ENCODE results near the gene TMOD2.

The TMOD2 gene

DNA sequence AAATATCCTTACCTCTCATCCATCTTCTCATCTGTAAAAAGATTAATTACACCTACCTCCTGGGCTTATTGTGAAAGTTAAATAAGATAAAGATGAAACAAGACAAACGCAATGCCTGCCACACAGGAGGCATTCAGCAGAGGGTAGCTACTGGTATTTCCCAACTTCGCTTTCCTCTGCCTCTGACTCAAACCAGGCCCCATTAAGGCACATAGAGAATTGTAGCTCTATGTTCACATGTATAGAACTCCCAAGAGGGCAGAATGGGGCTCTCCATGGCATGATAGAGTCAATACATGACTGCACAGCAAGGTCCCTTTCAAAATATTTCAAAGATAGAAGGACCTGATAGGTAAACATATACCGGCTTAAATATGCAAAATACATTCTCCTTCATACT is 15.3 kb upstream of the TMOD2 start:
- DNase-seq (ENCODE audit: low spot score), result no peak

DNA sequence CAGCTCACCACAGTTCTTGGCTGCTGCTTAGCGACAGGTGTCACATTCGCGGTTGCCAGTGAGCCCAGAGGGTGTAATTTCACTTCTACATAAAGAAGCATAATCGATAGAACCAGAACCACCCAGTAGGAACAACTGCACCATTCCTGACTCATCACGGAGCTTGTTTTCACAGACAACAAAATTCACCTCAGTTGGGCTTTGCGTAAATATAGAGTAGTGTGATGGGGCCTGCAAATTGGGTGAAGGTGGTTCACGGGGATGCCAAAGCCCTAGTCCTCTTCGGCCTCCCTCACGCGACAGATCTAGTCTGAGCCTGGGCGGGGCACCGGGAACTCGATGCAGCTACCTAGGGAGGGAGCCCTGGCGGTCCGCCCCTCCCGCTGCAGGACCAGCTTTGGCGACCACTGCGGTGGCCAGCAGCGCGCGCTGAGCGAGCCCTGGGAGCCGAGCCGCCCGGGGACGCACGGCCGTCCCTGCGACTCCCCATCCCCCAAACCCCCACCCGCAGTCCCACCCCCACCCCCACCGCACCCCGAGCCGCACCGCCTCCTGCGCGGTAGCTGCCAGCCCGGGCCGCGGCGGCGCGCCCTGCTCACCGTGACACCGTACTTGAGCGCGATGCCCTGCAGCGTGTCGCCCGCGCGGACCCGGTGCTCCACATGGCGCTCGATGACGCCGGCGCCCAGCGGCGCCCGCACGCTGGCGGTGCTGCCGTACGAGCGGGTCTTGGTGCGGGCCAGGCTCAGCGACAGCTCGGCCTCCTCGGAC is 14.5 kb upstream of the TMOD2 start:
- DNase-seq (ENCODE audit: low spot score), result peak; percentile 65

DNA sequence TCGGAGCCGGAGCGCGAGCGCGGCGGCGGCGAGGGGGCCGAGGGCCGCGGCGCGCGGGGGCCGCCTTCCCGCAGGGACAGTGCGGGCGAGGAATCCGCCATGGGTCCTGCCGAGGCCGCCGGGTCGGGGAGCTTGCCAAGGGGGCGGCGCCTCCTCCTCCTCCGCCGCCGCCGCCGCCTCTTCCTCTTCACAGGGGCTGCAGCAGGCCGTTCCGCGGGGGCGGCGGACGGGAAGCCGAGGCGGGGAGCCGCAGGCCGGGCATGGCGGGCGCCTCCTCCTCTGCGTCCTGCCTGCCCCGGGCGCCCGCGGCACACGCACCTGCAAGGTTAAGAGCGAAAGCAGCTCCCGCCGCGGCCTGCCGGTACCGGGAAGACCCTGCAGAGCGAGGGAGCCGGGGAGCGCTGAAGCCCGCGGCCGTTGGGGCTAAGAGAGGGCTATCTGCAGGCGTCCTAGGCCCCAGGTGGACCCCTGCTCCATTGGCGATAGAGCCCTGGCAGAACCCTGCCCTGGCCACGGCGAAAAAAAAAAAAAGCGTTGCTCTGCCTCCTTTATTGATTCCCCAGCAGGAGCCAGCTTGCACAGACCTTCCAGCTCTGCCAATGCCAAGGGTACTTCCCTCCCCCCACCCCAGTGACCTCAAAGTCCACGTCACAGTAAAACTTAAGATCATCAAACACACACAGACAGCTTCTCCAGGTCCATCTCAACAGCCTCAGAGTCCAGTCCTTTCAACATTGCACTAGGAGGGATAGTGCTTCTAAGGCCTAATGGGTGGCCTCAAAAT is 13.7 kb upstream of the TMOD2 start, which contains the start of gene LYSMD2:
LYSMD2 (minus strand) TSS at position 134 of the 784 bp plus-strand sequence; CDS start at position 101, 33 bp downstream.
- peak; percentile 78 for DNase-seq (ENCODE audit: low spot score)

DNA sequence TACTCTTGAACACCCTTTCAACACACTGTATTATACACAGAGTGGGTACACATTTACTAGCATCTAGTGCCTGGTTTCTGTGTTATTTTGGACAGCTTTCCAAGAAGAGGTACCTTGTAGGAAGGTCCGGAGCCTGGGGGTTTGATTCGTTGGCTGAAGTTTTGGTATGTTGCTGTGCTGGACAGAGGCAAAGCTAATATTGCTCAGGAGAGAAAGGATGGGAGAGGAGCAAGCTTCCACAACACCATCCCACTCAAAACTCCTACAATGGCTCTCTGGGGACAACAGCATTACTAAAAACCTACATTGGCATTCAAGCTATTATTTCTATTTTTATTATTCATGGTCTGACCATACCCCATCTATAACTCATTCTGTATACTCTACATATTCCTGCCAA is 12.8 kb upstream of the TMOD2 start:
- no peak for DNase-seq (ENCODE audit: low spot score)

DNA sequence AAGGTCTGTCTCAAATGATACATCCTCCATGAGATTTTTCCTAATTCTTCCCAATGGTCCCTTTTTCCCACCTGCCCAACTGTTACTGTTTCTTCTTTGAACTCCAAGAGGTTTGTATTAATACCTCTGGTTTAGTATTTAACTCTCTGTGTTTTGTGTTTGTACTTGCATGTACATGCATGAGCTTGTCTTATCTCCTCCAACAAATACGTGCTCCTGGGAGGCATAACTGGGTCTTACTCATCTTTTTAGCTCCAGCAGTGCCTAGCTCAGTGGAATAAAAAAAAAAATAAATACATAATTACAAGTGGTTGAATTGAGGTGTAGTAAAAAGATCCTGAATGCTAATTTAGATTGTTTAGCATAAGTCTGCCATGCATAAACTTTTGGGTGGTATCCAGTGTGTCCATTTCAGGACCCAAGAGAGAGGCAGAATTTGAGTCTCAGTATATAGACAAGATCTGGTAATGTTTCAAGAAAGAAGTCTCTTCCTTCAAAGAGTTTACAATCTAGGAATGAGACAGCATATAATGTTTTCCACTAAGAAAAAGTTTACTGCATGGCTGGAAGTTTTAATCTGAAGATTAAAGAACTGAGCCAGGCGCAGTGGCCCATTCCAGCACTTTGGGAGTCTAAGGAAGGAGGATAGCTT is 12.2 kb upstream of the TMOD2 start:
- no peak for DNase-seq (ENCODE audit: low spot score)

DNA sequence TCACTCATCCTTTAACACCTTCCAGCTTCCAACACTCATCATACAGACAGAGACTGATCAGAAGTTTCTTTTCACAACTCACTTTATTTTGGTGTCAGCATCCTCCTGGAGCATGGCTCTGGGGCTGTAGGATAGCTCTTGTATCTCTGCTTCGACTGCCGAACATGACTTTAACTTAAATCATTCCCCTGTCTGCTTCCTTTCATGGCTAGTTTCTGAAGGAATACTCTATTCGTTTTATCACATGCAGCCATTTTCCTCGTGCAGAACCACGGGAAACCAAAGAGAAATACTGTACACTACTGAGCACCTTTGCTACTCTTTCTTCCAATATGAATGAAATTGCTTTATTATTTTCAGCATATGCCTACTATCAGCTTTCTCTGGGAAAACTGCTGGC is 2.1 kb upstream of the TMOD2 start:
- no peak for DNase-seq (ENCODE audit: low spot score)

DNA sequence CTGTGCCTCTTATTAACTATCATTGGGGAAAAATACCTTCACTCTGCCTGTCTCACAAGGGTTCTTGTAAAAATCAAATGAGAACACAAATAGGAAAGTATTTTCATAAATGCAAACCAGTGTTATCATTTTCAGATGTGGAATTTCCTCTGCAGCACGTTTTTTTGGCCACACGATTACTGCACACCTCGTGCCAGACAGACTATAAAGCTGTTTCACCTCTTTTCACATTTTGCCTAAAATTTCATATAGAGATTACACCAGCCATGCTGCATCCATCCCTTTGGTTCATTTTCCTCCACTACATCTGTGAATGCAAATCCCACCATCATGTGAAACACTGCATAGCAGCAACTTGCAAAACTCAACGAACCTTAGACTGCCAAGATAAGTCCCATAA is 1.2 kb upstream of the TMOD2 start:
- DNase-seq (ENCODE audit: low spot score), result no peak

DNA sequence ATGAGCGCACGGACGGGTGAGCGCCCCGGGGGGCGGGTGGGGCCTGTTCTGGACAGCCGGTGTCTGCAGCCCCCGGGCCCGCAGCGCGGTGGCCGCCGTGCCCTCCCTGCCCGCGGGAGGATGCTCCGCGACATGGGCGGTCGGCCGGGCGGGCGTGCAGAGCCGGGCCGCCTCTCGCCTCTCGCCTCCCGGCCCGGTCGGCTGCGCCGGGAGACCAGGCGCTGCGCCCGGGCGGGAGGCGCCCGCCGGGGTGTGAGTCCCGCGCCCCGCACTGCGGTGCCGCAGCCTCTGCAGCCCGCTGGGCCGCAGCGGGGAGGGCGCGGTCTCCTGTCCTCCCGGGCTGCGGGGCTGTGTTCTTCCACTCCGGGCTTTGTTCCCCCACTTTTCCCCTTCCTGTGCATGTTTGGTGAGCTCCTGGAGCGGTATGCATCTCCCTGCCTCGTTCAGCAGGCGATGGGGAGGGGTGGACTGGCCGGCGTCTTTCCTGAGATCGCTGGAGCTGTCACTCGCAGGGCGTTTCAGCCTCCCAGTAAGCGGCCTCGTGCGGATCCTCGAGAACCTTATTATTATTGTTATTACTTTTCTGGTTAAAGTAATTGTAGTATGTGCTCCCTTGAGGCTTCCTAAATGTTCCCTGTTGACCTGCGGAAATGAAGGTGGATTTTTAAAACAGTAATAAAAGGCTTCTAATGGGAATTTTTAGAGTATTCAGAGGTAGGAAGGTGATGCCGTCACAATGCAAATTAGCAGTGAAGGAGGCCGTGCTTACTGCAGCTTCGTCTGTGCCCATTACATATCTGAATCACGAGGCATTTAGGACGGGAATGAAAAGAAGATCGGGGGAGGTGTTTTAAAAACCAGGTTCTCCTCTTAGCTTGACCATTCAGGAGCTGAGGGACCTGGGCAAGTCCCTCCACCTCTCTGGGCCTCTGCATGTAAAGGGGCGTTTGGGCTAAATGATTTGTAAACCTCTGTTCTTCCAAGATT is 593 bp downstream of the TMOD2 start:
- DNase-seq (ENCODE audit: low spot score), result peak; percentile 18

DNA sequence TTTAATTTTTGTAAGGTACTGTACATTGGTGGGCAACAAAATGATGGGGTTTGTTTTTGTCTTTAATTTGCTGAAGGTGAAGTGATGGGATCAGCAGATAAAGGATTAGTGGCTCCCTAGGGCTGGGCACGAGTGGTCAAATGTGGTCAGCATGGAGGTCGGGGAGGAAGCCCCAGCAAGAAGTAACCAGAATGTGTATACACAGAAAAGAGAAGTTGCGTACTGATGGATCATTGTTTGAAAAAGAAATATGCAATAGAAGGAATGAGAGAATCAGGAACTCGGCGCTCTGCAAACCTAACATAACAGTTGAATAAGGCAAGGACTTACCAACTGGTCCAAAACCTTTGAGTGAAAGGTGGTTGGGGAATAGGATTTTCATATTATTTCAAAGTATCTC is 1.5 kb downstream of the TMOD2 start:
- DNase-seq (ENCODE audit: low spot score), result no peak

DNA sequence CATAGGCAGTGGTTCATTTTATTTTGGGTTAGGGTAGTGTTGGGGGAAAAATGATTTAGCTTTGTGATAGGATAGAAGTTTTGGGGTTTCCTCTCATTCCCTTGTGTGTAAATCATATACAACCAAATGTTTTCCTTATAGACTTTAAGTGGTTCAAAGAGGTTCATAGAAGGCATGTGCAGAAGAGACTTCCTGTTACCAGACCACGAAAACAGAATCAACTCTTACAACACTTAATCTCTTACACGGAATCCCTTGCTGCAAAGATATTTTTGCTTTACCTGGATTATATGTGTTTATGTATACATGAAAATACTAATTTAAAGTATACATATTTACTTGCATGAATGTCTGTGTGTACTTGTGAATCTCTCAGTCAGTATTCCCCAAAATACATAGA is 2.9 kb downstream of the TMOD2 start:
- no peak for DNase-seq (ENCODE audit: low spot score)

DNA sequence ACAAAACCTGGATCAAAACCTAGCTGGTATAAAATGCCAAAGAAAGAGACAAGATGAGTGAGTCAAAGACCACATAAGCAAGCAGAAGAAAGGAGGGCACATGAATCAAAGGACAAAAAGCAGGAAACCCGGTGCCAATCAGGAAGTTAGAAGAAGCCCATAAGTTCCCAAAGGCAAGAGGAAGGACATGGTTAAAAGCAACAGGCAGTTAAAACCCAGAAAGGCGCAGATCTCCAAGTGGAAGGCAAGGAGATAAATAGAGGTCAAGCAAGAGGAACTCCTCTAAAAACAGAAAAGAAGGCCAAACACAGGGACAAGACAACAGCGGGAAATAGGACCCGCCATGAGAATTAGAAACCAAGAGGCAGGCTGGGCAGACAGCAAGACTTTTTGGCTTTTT is 4.4 kb downstream of the TMOD2 start:
- no peak for DNase-seq (ENCODE audit: low spot score)

DNA sequence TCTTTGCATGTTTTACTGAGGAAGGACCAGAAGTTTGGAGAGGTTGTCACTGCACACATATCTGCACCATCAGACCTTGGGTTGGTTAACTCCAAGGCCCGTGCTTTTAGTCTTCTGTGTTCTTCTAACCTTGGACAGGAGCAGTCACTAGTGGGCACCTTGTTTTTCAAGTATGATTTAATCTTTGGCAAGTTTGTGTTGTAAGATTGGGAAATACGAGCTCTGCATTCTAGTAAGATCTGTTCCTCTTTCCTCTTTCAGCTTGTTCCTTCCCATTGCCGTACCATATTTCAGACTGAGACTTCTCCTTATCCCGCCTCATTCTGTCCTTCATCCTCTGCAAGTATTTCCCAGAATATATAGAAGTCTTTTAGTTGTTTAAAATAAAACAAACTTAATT is 5.1 kb downstream of the TMOD2 start:
- DNase-seq (ENCODE audit: low spot score), result no peak

DNA sequence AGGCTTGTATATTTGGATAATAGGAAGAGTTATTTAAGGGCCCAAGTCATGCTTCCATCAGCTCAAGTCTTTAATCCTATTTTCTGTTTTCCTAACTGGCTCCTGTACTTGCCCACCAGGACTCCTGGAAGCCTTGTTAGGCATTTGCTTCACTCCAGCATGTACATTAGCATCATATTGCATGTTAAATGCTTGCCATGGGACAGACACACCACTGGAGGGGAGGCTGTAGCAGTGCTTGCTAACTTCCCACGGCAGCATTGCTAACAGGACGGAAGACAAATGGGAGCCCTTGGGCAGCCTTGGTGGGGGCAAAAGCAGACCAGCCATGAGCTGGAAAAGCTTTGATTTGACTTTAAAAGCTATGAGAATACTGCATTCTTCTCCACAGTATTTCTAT is 6.1 kb downstream of the TMOD2 start:
- no peak for DNase-seq (ENCODE audit: low spot score)

DNA sequence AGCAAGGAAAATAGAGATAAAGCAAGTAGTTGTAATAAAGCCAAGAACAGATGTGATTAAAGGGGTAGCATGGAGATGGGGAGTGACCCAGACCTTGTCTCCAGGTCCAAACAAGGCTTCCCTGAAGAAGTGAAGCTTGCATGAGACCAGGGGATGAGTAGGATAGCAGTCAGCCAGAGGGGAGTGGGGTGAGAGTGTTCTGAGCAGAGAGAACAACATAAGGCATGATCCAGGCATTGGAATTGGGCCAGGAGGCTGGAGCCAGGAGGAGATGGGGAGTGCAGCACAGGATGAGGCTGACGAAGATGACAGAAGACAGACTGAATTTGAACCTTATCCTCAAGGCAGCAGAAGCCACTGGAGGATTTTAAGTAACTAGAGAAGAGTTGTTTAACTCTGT is 7.2 kb downstream of the TMOD2 start:
- no peak for DNase-seq (ENCODE audit: low spot score)

DNA sequence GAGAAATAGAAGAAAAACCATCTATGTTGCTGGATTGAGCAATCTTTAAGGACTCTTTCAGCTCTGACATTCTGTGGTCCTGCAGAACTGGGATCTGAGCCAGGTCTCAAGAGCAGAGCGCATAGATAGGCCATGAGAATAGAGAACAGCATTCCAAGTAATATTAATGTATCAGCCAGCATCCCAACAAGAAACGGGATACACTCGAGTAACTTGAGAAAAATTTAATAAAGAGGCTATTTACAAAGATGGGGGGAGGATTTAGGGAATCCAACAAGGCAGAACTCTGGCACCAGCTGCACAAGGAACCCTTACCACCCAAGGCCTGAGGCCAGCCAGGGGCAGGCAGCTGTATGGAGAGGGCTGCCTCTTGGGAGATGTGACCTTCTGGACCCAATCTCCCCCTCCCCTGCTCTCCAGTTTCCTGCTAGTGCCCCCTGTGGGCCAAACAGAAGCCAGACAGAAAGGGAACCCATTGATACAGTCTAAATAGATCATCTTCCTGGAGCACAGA is 8.2 kb downstream of the TMOD2 start:
- DNase-seq (ENCODE audit: low spot score), result no peak

DNA sequence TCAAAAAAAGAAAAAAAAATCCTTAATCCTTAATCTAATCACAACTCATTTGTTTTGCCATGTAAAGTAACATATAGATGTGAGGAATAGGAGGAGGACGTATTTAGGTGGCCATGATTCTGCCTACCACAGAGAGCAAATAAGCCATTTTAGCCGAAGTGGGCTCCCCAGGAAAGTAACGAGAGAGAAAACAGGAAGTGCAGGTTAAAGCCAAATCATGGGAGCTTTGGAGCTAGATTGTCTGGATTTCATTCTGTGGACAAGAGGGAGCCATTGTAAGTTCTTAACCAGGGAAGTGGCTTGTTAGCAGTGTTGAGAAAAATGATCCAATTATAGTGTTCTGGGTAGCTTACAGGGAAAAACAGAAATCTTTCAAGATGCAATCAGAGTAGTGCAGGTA is 9.4 kb downstream of the TMOD2 start:
- no peak for DNase-seq (ENCODE audit: low spot score)

DNA sequence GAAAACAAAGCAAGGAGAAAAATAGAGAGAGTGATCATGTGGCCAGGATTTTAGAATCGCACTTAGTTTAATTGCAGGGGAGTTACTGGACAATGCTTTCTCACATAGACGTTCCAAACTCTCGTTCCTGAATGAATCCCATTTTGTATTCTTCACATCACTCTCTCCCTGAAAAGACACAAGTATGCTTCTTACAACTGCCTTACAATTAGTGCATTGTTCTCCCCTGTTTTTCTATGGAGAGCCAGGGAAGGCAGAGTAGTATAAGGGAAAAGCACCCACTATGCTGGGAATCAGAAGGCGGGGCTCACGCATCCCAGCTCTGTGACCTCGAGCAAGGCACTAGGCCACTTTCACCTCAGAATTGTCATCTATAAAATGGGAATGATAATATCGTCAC is 14.4 kb downstream of the TMOD2 start:
- no peak for DNase-seq (ENCODE audit: low spot score)

DNA sequence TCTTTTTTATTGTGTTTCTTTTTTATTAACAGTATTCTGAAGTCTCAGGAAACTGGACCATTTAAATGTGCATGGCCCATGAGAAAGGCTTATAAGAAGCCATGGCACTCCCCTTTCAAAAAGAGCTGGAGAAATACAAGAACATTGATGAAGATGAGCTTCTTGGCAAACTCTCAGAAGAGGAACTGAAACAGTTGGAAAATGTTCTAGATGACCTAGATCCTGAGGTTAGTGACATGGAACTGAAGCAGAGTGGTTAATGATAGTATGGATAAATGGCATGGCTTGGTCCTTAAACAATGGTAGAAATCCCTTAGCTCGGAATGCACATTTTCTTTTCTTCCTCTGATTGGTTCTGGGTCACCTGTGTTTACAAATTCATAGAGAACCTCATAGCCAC is 14.9 kb downstream of the TMOD2 start:
- no peak for DNase-seq (ENCODE audit: low spot score)

DNA sequence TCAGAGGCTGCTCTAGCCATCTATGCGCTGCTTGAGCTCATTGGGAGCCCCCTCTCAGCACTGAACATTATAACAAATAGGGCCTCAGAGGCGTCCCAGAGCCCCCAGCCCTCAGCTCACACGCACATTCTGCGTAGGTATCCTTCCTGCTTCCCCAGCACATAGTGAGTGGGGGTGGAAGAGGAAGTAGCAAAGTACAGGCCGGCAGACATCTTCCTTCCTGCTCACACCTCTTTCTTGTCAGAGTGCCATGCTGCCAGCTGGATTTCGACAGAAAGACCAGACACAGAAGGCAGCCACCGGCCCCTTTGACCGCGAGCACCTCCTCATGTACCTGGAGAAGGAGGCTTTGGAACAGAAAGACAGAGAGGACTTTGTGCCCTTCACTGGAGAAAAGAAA is 16.6 kb downstream of the TMOD2 start:
- DNase-seq (ENCODE audit: low spot score), result no peak

DNA sequence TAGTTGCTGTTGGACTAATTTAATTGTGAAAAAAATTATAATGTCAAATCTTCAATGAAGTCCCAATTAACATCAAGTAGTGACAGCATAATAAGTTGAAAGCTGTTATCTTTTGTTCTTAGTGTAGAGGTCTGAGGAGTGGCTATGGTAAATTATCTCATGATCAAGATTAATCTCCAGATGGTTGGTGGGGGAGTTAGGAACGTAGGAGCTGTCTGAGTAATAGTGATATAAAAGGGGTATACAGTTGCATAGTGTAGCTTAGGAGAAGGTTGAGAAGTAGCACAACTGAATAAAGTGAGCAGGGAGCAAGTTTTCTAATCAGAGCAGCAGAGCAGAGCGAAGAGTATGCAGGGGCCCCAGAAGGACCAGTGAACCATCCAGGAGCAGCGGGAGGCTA is 19.5 kb downstream of the TMOD2 start:
- no peak for DNase-seq (ENCODE audit: low spot score)

DNA sequence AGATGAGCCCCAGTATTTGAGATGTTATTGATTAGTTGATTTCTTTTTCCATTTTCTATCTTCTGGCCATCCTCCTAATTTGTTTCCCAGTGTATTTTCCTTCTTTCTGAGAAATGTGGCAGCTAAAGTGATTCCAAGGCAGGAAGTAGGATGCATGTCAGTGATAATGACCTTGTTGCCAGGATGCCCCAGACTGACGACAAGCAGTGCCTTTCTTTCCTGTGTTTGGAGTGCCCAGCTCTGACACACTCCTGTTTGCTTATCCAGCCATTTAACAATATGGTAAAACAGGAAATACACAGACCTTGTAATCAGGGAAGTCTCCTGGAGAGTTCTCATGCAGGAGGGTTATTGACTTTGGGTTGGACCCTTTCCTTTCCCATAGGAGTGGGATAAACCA is 20.4 kb downstream of the TMOD2 start:
- DNase-seq (ENCODE audit: low spot score), result no peak

DNA sequence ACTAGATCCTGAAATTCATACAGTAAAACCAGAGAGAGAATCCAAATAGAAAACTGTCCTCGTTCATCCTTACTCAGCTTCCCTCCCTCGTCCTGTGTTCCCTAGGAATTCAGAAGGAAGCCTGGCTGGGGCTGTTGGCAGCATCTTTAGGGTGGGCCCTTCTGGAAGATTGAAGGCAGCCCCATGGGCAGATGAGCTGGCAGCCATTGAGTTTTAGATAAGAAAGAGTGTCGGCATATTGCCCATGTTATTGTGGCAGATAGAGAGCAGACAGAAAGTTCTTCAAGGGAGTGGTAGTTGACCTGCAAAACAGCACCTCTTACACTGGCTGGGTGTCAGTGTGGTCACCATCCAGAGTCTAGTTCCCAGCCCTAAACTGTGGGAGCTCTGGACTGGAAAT is 23.5 kb downstream of the TMOD2 start:
- DNase-seq (ENCODE audit: low spot score), result no peak
